Measurements from ENCODE around the gene DMRT1.

- TF ChIP-seq, protein P1, sequence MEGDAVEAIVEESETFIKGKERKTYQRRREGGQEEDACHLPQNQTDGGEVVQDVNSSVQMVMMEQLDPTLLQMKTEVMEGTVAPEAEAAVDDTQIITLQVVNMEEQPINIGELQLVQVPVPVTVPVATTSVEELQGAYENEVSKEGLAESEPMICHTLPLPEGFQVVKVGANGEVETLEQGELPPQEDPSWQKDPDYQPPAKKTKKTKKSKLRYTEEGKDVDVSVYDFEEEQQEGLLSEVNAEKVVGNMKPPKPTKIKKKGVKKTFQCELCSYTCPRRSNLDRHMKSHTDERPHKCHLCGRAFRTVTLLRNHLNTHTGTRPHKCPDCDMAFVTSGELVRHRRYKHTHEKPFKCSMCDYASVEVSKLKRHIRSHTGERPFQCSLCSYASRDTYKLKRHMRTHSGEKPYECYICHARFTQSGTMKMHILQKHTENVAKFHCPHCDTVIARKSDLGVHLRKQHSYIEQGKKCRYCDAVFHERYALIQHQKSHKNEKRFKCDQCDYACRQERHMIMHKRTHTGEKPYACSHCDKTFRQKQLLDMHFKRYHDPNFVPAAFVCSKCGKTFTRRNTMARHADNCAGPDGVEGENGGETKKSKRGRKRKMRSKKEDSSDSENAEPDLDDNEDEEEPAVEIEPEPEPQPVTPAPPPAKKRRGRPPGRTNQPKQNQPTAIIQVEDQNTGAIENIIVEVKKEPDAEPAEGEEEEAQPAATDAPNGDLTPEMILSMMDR (IDR thresholded peaks at IDR 0.05; ENCODE audit: low read length): no peak
- TF ChIP-seq EZH2 (optimal IDR thresholded peaks at IDR 0.05; ENCODE audit: low read depth, low read length): no peak
Measured at GRCh38 chr9:794386-794785, 47.1 kb upstream of the DMRT1 start.

Measured in MM.1S (cell line).